ENCODE measurements around the gene CPA4.

The CPA4 gene

DNA sequence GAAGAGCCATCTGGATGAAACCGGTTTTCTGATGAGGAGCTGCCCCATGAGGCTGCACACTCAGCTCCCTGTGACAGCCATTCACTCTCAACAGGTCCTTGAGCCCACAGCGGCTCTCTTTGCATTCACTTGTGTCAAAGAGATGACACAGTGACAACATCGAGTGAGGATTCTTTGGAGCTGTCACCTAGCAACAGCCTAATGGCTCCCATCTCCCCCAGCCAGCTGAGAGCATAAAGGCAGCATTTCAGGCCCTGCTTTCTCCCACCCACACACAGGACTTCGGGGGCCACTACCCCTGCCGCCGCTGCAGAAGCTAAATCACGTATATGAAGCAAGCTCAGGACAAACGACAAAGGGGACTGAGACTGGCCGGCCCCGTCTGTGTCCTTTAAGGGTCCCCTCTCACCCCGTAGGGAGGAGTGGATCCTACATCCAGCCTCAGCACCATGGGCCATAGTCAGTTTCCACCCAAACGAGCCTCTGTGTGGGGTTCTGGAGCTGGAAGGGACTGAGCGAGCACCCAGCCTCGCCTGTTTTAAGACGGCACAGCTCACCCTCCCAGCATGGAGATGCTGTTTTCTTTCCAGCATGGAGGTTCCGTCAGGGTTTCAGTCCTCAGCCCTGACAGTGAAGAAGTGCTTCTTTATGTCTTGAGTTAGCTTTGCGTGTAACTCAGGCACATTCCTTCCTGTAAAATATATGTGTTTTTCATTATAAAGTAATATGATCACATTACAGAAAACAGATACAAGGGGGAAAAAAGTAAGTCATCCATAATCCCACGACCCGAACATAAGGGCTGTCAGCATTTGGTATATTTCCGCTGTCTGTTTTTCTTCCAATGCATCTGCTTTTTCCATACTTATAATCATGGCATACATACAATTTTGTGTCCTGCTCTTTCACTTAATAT lies 4.9 kb downstream of the CPA4 start:
- TF ChIP-seq, protein P1, sequence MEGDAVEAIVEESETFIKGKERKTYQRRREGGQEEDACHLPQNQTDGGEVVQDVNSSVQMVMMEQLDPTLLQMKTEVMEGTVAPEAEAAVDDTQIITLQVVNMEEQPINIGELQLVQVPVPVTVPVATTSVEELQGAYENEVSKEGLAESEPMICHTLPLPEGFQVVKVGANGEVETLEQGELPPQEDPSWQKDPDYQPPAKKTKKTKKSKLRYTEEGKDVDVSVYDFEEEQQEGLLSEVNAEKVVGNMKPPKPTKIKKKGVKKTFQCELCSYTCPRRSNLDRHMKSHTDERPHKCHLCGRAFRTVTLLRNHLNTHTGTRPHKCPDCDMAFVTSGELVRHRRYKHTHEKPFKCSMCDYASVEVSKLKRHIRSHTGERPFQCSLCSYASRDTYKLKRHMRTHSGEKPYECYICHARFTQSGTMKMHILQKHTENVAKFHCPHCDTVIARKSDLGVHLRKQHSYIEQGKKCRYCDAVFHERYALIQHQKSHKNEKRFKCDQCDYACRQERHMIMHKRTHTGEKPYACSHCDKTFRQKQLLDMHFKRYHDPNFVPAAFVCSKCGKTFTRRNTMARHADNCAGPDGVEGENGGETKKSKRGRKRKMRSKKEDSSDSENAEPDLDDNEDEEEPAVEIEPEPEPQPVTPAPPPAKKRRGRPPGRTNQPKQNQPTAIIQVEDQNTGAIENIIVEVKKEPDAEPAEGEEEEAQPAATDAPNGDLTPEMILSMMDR (IDR thresholded peaks at IDR 0.05; ENCODE audit: extremely low read depth, missing control alignments): no peak
- no peak for DNase-seq (ENCODE audit: low spot score)

DNA sequence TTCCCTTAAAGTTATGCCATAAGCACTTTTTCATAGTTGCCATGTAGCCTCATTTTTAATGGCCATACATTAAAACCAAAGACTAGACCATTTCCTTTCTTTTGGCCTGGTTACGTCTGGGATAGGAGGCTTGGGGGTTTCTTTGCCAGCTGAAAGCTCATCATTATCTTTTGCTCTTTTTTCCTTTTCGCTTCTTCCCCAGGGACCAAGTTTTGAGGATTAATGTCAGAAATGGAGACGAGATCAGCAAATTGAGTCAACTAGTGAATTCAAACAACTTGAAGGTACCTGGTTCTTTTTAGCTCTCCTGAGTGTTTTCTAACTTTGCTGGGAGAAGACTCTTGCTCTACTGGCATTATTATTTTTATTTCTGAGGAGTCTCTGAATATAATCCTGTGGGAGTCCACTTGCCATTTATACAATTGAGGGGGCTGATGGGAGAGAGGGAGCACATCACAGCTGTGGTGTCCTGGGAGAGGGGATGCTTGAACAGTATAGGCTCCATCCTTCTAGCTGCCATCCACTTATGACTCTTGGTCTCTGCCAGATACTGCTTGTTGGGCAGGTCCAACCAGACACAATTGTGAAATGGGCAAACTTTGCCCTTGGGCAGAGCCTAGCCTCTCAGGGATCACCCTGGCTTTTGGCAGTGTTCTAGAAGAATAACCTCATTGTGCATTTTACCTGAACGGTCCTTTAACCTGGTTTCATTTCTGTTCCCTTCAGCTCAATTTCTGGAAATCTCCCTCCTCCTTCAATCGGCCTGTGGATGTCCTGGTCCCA lies 5.8 kb downstream of the CPA4 start:
- TF ChIP-seq, protein P1 (IDR thresholded peaks at IDR 0.05; ENCODE audit: extremely low read depth, missing control alignments): no peak
- no peak for DNase-seq (ENCODE audit: low spot score)

DNA sequence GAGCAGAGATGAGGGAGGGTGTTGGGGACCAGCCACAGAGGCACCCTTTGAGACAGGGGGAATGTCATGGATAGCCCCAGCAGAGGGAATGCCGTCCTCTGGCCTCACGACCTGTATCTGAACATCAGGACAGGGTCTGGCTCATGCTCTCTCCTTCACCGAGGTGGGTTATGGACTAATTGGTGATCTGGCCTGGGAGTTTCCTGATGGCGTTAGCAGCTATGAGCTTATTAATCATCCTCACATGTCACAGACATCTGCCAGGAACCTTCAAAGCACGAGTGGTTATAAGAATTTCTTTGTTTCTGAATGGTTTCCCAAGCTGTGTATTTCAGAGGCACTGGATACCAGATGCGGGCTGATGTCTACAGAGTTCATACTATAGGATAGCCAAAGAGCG lies 6.9 kb downstream of the CPA4 start:
- TF ChIP-seq, protein P1 (IDR thresholded peaks at IDR 0.05; ENCODE audit: extremely low read depth, missing control alignments): no peak
- no peak for DNase-seq (ENCODE audit: low spot score)

DNA sequence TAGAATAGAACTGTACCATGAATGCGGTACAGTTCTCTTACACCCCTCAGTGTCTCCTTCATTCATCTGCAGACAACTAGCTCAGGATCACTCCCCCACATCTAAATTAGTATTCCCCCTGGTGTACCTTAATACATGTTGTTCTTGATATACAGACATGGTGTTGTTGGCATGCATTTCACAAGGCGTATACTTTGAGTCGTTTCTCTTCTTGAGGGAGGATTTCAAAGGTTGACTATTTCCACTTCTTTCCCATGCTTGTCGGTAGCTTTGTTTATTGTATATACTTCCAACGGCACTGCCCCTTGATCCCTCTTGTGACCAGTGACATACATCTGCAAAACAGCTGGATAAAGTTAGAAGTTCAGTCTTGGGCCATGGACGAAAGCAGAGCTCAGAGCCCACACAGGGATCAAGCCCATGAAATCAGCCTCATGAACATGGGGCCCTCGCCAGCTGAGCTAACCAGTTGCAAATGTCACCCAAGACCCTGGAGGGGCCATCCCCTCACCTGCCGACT lies 8.6 kb downstream of the CPA4 start:
- TF ChIP-seq, protein P1 (IDR thresholded peaks at IDR 0.05; ENCODE audit: extremely low read depth, missing control alignments): no peak
- no peak for DNase-seq (ENCODE audit: low spot score)

DNA sequence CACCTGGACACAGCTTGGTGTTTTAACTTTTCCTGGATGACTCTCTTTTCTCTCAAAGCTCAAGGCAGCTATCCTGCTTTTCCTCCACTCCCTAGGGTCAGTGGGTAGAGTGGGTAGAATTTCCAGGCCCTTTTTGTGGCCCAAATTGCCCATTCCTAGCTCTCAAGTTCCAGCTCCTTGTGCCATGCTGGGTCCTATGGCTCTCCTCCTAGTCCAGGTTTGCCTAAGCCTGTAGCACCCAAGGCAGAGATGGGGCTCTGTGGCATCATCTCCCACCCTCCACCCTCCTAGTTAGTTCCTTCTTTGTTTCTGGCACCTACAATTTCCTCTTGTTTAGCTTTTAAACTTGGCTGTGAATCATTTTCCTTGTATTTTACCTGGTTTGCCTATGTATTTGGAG lies 9.7 kb downstream of the CPA4 start:
- TF ChIP-seq, protein P1 (IDR thresholded peaks at IDR 0.05; ENCODE audit: extremely low read depth, missing control alignments): no peak
- DNase-seq (ENCODE audit: low spot score): no peak

DNA sequence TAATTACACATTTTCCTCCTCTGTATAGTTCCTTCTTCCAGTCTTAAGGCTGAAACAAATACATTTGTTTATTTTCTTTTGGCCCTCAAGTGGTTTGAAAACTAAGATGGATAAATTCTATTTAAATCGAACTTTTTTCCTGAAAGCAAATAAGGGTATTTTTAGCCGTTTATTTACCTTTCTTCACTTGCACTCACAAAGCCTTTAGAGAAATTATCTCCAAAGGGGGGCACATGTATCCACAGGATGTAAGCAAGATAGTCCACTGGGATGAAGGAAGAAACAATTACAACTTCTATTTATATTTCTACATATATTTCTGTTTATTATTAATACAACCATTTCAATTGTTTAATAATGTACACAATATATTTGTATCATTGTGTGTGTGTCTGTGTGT lies 10.2 kb downstream of the CPA4 start:
- no peak for DNase-seq (ENCODE audit: low spot score)

More for the DNA sequence above, 10.2 kb downstream of the CPA4 start:
- TF ChIP-seq, protein P1 (IDR thresholded peaks at IDR 0.05; ENCODE audit: extremely low read depth, missing control alignments): no peak

All from GM20000 (cell line).